Inflammatory macrophage (primary cell): ENCODE results near the gene ZBTB42.

Experiments
- DNase-seq, 2 donors: peaks; one replicate each; pipeline ENCODE4 v3.0.0-alpha.2; 2020 to 2022
- total RNA-seq, 18 experiments: gene quantifications; one replicate each; lab custom pipeline; 2026; ENCODE audit warnings: mixed read lengths in 6 of 18, inconsistent platforms in 2 of 18; lab: John Stamatoyannopoulos, UW

ZBTB42 gene
- total RNA-seq, result 1.7 to 10.7 (median 4.2) reads per million in 18 experiments

DNA sequence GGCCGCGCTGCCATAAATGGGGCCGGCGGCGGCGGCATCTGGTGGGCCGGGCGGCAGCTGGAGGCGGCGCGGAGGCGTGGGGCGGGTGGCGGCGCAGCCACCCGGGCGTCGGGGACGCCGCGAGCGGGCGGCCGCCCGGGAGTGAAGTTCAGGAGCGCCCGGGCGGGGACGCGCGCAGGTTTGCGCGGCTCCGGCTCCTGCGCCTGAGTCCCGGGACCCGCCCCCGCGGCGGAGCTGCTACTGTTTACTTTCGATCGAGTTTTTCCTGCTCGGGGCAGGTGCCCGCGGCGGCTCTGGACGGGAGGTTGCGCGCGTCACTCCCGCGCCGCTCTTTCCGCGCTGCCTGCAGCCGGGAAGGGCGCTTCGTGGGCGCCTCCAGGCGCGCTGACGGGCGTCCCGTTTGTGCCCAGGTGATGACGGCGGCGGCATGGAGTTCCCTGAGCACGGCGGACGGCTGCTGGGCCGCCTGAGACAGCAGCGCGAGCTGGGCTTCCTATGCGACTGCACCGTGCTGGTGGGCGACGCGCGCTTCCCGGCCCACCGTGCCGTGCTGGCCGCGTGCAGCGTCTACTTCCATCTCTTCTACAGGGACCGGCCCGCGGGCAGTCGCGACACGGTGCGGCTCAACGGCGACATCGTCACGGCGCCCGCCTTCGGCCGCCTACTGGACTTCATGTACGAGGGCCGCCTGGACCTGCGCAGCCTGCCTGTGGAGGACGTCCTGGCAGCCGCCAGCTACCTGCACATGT is at the start of gene ZBTB42:
TSS of gene ZBTB42 (plus strand) at position 331 of the 749 bp plus-strand sequence. CDS start at position 428, 97 bp downstream.
- peak in 1 of 2 donors; percentile 40 for DNase-seq

GRCh38 chr14:104751539-104752422 is 49.1 kb upstream of the ZBTB42 start:
- DNase-seq, result no peak

DNA sequence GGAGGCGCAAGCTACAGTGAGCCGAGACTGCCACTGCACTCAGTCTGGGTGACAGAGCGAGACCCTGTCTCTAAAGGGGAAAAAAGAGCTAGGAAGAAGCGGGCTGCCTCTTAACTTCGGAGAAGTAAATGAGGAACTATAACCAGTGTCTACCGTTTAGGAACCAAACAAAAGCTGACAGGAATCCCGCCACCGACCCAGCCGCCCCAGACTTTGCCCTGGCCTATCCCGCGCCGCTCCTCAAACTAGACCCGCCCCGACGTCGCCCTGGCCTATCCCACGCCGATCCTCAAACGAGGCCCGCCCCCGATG is 48.5 kb upstream of the ZBTB42 start:
- no peak for DNase-seq

DNA sequence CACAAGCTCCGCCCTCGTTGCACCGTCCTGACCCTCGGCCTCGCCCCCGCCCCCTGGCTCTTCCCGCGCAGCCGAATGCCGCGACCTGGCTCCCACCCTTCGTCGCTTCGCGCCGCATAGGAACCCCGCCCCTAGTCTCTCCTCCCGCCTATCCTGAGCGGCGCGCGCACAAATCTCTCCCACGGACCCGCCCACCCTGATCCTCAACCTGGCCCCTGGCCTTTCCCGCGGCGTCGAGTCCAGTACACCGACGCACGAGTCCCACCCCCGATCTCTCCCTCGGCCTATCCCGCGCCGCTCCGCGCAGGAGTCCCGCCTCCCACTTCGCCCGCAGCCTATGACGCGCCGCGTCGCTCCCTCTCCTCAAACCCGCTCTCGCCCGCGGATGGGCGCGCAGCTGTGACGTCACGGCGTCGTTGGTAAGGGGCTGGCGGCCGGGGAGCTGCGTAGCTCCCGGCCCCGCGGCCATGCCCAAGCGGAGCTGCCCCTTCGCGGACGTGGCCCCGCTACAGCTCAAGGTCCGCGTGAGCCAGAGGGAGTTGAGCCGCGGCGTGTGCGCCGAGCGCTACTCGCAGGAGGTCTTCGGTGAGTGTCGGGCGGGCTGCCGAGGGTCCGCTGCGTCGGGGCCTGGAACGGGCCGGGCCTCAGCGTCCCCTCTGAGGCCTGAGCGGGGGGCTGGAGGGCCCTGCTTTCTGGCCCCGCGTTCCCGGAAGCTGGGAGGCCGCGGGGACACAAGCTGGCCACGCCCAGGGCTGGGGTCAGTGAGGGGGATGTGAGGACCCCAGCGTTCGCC is 48.0 kb upstream of the ZBTB42 start, which contains the start of gene SIVA1:
TSS of gene SIVA1 (plus strand) at position 413 of the 793 bp plus-strand sequence. CDS start at position 468, 55 bp downstream.
- peak; percentile 99 to 100 for DNase-seq

- DNase-seq, result no peak
These were observed 47.2 kb upstream of the ZBTB42 start for GRCh38 chr14:104753528-104754212.

GRCh38 chr14:104754213-104754851 is 46.6 kb upstream of the ZBTB42 start:
- no peak for DNase-seq

- DNase-seq, result no peak
These were observed 45.3 kb upstream of the ZBTB42 start for GRCh38 chr14:104755621-104756020.

DNA sequence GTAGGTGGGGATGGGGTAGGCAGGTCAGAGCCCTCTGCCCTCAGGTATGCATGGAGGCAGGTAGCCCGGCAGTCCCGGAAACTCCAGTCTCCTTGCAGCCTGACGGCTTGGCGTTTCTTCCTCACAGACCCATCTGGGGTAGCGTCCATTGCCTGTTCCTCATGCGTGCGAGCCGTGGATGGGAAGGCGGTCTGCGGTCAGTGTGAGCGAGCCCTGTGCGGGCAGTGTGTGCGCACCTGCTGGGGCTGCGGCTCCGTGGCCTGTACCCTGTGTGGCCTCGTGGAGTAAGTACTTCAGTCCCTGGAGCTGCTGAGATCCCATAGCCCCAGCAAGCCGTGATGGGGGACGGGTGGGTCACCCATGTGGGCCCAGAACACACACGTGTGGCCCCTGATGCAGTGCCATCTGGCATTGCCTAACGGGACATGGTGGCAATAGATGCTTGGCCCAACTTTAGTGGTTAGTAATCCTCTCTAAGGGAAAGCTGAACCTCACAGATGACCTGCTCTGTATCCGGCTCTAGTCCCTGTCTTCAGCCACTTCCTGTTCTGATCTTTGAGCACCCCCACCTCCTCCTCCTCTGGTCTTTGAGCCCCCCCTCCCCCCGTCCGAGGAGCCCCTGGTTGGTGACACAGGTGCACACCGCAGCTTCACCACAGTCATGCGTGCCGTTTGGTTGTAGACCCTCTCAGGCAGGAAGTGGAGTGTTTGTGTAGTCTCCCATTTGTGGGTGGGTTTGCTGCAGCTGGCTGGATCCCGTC is 44.2 kb upstream of the ZBTB42 start:
- no peak for DNase-seq

- no peak for DNase-seq
These were observed 43.7 kb upstream of the ZBTB42 start for GRCh38 chr14:104757238-104757585.

DNA sequence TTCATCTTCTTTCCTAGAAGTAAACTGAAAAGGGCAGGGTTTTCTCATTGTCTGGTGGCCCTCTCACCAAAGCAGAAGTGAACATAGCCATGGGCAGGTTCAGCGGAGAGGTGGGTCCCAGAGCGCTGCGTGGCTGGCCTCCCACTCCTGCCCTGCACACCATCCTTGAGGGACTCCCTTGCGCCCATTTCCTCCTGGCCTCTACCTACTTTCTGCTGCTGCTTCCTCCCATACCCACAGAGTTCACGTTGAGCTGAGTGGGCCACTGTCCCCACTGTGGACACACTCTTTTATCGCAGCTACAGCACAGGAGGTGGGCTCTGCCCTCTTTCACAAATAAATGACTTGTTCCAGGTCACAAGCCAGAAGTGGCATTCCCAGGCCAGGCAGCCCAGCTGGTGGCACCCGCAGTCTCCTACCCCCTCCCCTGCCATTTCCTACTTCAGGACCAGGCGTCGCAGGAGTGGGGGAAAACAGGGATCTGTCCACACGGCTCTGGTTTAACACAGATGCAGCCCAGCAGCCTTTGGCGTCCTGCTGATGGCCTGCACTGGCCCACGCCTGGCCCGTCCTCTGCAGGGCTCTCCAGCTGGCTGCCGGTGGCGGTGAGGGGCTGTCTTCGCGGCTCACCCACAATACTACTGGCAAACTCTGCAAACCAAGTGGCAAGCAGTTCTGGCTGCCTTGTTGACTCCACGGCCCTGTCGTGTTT is 43.1 kb upstream of the ZBTB42 start:
- no peak for DNase-seq

DNA sequence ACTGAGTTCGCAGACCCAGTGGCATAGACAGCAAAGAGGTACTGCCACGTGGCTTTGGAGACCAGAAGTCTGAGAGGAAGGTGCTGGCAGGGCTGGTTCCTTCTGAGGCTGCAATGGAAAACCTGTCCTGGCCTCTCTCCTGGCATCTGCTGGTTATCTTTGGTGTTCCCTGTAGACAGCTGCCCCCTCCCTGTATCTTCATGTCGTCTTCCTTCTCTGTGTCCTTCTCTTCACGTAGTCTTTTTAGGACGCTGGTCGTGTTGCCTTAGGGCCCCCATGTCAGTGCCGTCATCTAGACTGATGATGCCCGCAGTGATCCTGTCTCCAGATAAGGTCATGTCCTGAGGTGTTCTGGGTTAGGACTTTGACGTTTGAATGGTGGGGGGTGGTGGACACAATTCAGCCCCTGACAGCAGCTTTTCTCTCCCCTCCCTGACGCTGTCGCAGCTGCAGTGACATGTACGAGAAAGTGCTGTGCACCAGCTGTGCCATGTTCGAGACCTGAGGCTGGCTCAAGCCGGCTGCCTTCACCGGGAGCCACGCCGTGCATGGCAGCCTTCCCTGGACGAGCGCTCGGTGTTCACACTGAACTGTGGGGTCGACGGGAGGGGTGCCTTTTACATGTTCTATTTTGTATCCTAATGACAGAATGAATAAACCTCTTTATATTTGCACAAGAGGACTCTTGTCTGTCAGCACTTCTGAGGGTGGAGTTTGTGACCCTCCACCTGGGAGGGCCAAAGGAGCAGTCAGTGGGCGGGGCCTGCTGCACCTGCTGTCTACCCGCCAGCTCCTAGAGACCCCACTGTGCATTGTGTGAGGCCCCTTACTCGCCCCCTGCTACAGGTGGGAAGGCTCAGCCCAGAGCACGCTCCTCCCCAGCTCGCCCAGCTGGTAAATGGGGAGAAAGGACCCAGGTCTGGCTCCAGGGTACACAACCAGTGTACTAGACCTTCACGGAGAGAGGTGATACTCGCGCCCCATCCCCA is 41.6 kb upstream of the ZBTB42 start:
- no peak for DNase-seq

DNA sequence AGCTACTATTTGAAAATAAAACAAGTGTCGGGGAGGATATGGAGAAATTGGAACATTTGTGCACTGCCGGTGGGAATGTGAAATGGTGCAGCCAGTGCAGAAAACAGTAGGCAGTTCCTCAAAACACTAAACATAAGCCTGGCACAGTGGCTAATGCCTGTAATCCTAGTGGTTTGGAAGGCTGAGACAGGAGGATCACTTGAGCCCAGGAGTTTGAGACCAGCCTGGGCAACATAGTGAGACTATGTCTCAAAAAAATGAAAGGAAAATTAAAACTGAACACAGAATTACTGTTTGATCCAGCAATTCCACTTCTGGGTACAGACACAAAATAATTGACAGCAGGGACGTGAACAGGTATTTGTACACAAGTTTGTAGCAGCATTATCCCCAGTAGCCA is 35.4 kb upstream of the ZBTB42 start:
- no peak for DNase-seq

DNA sequence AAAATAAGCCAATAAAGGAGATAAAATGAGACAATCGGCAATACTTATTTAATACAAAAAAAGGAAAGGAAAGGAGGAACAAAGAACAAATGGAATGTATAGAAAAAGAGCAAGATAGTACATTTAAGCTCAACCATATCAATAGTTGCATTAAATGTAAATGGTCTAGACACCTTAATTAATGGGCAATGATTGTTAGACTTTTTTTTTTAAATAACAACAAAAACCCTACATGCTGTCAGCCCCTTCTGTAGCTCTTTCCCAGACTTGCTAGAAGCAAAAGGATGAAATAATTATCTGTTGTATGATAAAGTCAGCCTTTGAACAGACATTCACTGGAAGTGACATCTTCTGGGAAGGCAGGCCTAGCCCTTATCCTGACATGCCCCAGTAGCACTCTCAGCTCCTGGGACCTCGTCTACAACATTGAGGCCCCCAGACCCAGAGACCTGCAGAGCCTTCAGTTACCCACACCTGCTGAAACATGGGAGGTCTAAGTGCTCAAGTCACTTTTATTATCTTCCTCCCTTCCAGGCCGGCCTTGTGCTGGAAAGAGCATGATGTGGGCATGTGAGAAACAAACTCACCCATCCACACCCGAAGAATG is 34.5 kb upstream of the ZBTB42 start:
- no peak for DNase-seq

DNA sequence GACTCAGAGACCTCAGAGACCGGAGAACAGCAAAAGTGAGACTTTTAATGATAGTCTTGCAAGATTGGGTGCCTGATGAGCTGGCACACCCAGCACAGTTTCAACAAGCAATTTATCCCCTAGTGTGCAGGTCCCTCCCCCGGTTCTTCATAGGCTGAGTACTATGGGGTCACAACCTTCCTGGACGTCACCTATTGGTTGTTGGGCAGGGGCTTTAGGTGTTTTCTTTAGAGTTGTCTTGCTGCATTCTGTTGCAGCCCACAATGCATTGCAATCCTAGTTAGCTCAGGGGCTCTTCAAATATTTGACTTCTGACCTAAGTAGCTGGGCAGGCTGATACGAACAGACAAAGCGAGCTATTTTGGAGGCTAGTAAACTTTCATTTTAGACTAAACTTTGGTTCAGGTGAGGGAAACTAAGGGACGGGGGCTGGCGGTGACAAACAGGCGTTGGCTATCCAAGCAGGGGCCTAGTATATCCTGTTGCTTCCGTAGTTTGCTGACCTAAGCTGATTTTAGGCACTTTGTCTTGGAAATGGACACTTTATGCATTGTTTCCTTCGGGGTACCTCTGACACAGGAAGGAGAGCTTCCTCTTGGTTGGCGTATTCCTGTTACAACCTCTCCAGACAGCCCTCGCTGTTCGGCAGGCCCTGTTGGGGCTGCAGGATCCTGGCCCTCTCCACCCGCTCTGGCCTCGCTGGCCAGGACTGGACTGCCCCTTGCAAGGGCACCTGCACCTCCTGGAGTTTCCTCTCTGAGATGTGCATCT is 33.9 kb upstream of the ZBTB42 start:
- DNase-seq, result no peak

DNA sequence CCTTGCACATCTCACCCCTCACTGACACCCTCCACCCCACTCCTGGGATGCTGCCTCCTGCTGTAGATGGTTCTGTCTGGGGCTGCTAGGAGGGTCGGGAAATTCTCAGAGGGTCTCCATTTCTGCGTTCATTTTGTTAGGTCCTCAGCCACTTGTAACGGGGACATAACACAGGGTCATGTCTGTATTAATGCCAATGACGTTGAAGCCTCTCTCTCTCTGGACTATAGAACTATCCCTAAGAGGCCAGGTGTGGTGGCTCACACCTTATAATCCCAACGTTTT is 33.3 kb upstream of the ZBTB42 start:
- DNase-seq, result no peak

- DNase-seq, result peak; percentile 84 to 87
These were observed 32.2 kb upstream of the ZBTB42 start for GRCh38 chr14:104768437-104769323.
